WTC11 (cell line): ENCODE data around the gene PIK3R1. TPM values are rescaled to one million over a fixed set of nuclear protein-coding genes. Genes with fewer than 3 reads are reported as not detected.

Experiments
- ATAC-seq: fragments of 200-7000 bp; cut with Tn5 transposase; 2 replicates; pipeline ENCODE4 v1.10.0; 2021; ENCODE audit warnings: mild to moderate bottlenecking, moderate library complexity
- CTCF ChIA-PET: fragments of 300-600 bp; sonication (Branson Sonifier 250); formaldehyde crosslinking; loops from one replicate; lab custom pipeline; 2021; ENCODE audit warnings: antibody characterized with exemption; lab: Charles Lee
- POLR2A ChIA-PET: fragments of 350-600 bp; sonication (Branson Sonifier 250); formaldehyde crosslinking; loops from one replicate; lab custom pipeline; 2021; ENCODE audit warnings: antibody characterized with exemption; lab: Charles Lee
- DNase-seq: peaks from one replicate; pipeline ENCODE4 v3.0.0; 2021; ENCODE audit warnings: low spot score
- H3K27ac Mint-ChIP-seq: 2 replicates; pipeline ENCODE4 v1.8.0; 2021; ENCODE audit warnings: mixed read lengths
- H3K27me3 Mint-ChIP-seq: 2 replicates; pipeline ENCODE4 v1.8.0; 2021; ENCODE audit warnings: low read depth, mild to moderate bottlenecking, moderate library complexity, mixed read lengths
- H3K36me3 Mint-ChIP-seq: 2 replicates; pipeline ENCODE4 v1.8.0; 2021; ENCODE audit warnings: mixed read lengths
- H3K4me1 Mint-ChIP-seq: 2 replicates; pipeline ENCODE4 v1.8.0; 2022; ENCODE audit warnings: mixed read lengths
- H3K4me3 Mint-ChIP-seq: 2 replicates; pipeline ENCODE4 v1.8.0; 2021; ENCODE audit warnings: mild to moderate bottlenecking, moderate library complexity, mixed read lengths
- H3K9me3 Mint-ChIP-seq: 2 replicates; pipeline ENCODE4 v1.8.0; 2021; ENCODE audit warnings: mixed read lengths
- AFF4 ChIP-seq: sonication (generic); formaldehyde crosslinking; IDR thresholded peaks from 2 replicates; pipeline ENCODE4 v1.8.1; 2023; ENCODE audit warnings: mild to moderate bottlenecking, missing genetic modification reagents, borderline replicate concordance
- CREB1 ChIP-seq: sonication (generic); formaldehyde crosslinking; IDR thresholded peaks from 2 replicates; pipeline ENCODE4 v1.8.0; 2023; ENCODE audit warnings: mild to moderate bottlenecking, missing genetic modification reagents
- ETV6 ChIP-seq: sonication (generic); formaldehyde crosslinking; IDR thresholded peaks from 2 replicates; pipeline ENCODE4 v1.8.1; 2022; ENCODE audit warnings: mild to moderate bottlenecking, missing genetic modification reagents
- FOXJ3 ChIP-seq: sonication (generic); formaldehyde crosslinking; IDR thresholded peaks from 2 replicates; pipeline ENCODE4 v1.9.0; 2021; ENCODE audit warnings: missing genetic modification reagents, mild to moderate bottlenecking, borderline replicate concordance
- FOXP1 ChIP-seq: sonication (generic); formaldehyde crosslinking; IDR thresholded peaks from 2 replicates; pipeline ENCODE4 v1.8.0; 2022; ENCODE audit warnings: missing genetic modification reagents, mild to moderate bottlenecking, moderate library complexity, borderline replicate concordance
- FOXP4 ChIP-seq: sonication (generic); formaldehyde crosslinking; IDR thresholded peaks from 2 replicates; pipeline ENCODE4 v1.8.0; 2022; ENCODE audit warnings: mild to moderate bottlenecking, missing genetic modification reagents
- GTF2I ChIP-seq: fragments of 250-450 bp; sonication (Bioruptor Pico); conservative IDR thresholded peaks from 2 replicates; pipeline ENCODE4 v1.4.0; 2021; ENCODE audit warnings: mild to moderate bottlenecking
- IRF1 ChIP-seq: sonication (generic); formaldehyde crosslinking; IDR thresholded peaks from 2 replicates; pipeline ENCODE4 v1.8.0; 2023; ENCODE audit warnings: missing genetic modification reagents
- MAX ChIP-seq: sonication (generic); formaldehyde crosslinking; IDR thresholded peaks from 2 replicates; pipeline ENCODE4 v1.8.0; 2022; ENCODE audit warnings: mild to moderate bottlenecking, missing genetic modification reagents
- NFE2L1 ChIP-seq: sonication (generic); formaldehyde crosslinking; IDR thresholded peaks from 2 replicates; pipeline ENCODE4 v1.8.1; 2023; ENCODE audit warnings: missing genetic modification reagents
- PREB ChIP-seq: sonication (generic); formaldehyde crosslinking; IDR thresholded peaks from 2 replicates; pipeline ENCODE4 v1.8.1; 2022; ENCODE audit warnings: mild to moderate bottlenecking, missing genetic modification reagents, moderate library complexity, borderline replicate concordance
- RORB ChIP-seq: fragments of 250-450 bp; sonication (Bioruptor Pico); IDR thresholded peaks from 2 replicates; pipeline ENCODE4 v1.9.0; 2021; ENCODE audit warnings: mild to moderate bottlenecking
- SP1 ChIP-seq: sonication (generic); formaldehyde crosslinking; conservative IDR thresholded peaks from 2 replicates; pipeline ENCODE4 v1.8.1; 2022; ENCODE audit warnings: missing genetic modification reagents
- STAT6 ChIP-seq: sonication (generic); formaldehyde crosslinking; conservative IDR thresholded peaks from 2 replicates; pipeline ENCODE4 v1.8.1; 2023; ENCODE audit warnings: mild to moderate bottlenecking, low read depth, missing genetic modification reagents, moderate library complexity
- USF1 ChIP-seq: sonication (generic); formaldehyde crosslinking; IDR thresholded peaks from 2 replicates; pipeline ENCODE4 v1.8.0; 2022; ENCODE audit warnings: mild to moderate bottlenecking, missing genetic modification reagents
- ZBTB21 ChIP-seq: sonication (generic); formaldehyde crosslinking; IDR thresholded peaks from 2 replicates; pipeline ENCODE4 v1.8.1; 2023; ENCODE audit warnings: mild to moderate bottlenecking, missing genetic modification reagents, borderline replicate concordance
- ZNF121 ChIP-seq: sonication (generic); formaldehyde crosslinking; IDR thresholded peaks from 2 replicates; pipeline ENCODE4 v1.8.0; 2023; ENCODE audit warnings: missing genetic modification reagents
- ZNF281 ChIP-seq: sonication (generic); formaldehyde crosslinking; IDR thresholded peaks from 2 replicates; pipeline ENCODE4 v1.8.0; 2023; ENCODE audit warnings: mild to moderate bottlenecking, missing genetic modification reagents
- ZNF671 ChIP-seq: fragments of 250-450 bp; sonication (Bioruptor Pico); IDR thresholded peaks from 2 replicates; pipeline ENCODE4 v1.8.0; 2021; ENCODE audit warnings: mild to moderate bottlenecking
- total RNA-seq: library from RNA; stranded (reverse); gene quantifications from 3 replicates; pipeline ENCODE4 v1.2.3, GENCODE V29; 2021

The PIK3R1 gene
- total RNA-seq, 1 experiment from 2014 or later: 11.3 TPM

GRCh38 chr5:68313336-68313735, 97.8 kb downstream of the PIK3R1 start (continued):
- TF ChIP-seq ETV6: no peak
- TF ChIP-seq ZNF671 (CRISPR knock-in tag): no peak
- no peak for TF ChIP-seq RORB (CRISPR knock-in tag)
- TF ChIP-seq ZNF281 (CRISPR knock-in tag): no peak
- TF ChIP-seq FOXP4 (CRISPR knock-in tag): no peak
- no peak for TF ChIP-seq FOXP1 (CRISPR knock-in tag)

DNA sequence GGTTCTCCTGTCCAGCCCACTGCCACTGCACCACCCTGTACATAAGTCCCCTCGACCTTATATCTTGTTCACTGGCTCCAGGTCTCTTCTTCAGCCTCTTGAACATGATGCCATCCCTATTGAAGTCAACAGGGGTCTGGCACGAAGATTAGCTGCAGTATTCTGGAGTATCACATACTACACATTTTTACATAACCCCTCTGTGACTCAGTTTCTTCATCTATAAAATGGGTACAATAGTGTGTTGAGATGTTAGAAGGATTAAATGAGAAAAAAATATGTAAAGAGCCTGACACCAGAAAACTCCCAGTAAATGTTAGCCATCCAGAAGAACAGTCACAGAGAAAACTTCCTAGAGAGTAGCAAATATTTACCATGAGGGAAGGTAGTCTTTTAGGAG, 98.9 kb downstream of the PIK3R1 start:
- H3K4me1 Mint-ChIP-seq: peaks cover 6% of the 10 kb centered on the region
- POLR2A ChIA-PET: no interaction called here

More for the DNA sequence above, 98.9 kb downstream of the PIK3R1 start:
- Mint-ChIP-seq H3K27me3 (no peaks in the 10 kb centered on the region), H3K36me3 (peaks cover 5% of the 10 kb centered on the region; the same call in 1 of the 2 replicates), H3K4me3 (no peak overlapping the region), H3K9me3 (peaks cover 29% of the 10 kb centered on the region), H3K27ac (no peak overlapping the region)
- CTCF ChIA-PET: no interaction called here
- DNase-seq: no peak
- TF ChIP-seq GTF2I (no peak), NFE2L1 (CRISPR knock-in tag) (no peak), PREB (CRISPR knock-in tag) (no peak), STAT6 (CRISPR knock-in tag) (no peak), IRF1 (no peak), SP1 (CRISPR knock-in tag) (no peak), MAX (no peak), FOXJ3 (CRISPR knock-in tag) (no peak), USF1 (no peak), CREB1 (CRISPR knock-in tag) (no peak), AFF4 (CRISPR knock-in tag) (no peak), ZBTB21 (CRISPR knock-in tag) (no peak), ZNF121 (no peak)
- TF ChIP-seq, all 79 proteins: peak for 0
- ATAC-seq: no peak
